ENCODE results near the gene ADIG.
"Not testable (repeated sequence)": the region's sequence is repeated elsewhere in the genome, so short reads cannot be mapped to it uniquely, and the experiment has no call there.

ADIG gene

DNA sequence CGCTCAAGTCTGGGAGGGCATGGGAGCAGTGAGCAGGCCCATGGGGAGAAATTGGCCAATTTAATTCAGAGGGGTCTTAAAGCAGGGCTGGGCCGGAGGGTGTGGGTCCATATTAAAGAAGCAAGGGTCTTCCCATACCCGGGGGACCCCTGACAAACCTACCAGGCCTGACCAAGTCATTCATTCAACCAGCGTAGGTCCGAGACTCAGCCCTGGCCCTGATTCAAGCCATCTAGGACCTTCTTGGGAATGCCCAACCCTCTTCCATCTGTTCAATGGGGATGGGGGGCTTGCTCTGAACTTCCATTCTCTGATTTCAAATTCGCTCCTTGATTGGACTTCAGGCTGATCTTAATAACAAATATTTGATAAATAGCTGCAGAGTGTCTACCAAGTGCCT lies 7.3 kb downstream of the ADIG start:
- DNase-seq (ENCODE audit: low spot score in 2 of 2) (no peak), ATAC-seq (no peak)
- no peak overlapping the region for H3K4me3 Mint-ChIP-seq
- no peaks in the 10 kb centered on the region for H3K36me3 Mint-ChIP-seq
- no peak overlapping the region for H3K27ac Mint-ChIP-seq
- no peaks in the 10 kb centered on the region for H3K4me1 Mint-ChIP-seq
- no peaks in the 10 kb centered on the region for H3K9me3 Mint-ChIP-seq

DNA sequence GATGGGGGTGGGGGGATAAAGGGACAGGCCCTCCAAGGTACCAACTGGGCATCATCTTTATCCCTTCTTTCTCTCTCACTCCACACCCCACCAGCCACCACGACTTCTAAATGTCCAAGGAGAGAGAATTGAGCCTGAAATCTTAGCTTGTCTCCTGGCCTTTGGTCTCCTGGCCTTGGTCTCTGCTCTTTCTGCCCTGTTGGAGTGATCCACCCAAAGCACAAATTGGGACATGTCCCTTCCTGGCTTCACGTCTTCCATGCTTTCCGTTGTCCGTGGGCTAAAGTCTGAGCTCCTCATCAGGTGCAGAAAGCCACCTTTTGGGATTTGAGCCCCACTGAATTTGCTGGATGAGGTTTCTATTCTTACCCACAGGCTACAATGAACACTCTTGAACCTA lies 8.4 kb downstream of the ADIG start:
- Mint-ChIP-seq H3K27ac (no peak overlapping the region), H3K9me3 (no peaks in the 10 kb centered on the region), H3K4me3 (no peak overlapping the region), H3K4me1 (no peaks in the 10 kb centered on the region), H3K36me3 (no peaks in the 10 kb centered on the region)
- no peak for DNase-seq (ENCODE audit: low spot score in 2 of 2)
- no peak for ATAC-seq

DNA sequence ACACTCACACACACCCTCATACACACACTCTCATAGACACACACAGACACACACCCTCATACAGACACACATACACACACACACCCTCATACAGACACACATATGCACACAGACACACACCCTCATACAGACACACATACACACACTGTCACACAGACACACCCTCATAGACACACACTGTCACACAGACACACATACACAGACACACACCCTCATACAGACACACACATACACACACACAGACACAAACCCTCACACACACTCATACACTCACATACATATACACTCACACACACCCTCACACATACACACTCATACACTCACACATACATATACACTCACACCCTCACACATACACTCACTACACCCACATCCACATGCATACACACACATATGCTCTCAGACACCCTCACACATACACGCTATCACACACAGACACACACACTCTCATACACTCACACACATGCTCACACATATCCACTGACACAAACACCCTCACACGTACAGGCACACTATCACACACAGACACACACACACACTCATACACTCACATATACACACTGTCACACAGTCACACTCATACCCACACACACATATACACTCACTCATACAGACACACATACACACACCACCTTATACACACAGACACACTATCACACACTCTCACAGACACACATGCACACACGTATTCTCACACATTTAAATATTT lies 9.1 kb downstream of the ADIG start:
- H3K36me3 Mint-ChIP-seq = no peaks in the 10 kb centered on the region
- no peak for DNase-seq (ENCODE audit: low spot score in 2 of 2)
- H3K27ac Mint-ChIP-seq = no peak overlapping the region
- peak; percentile 28 for ATAC-seq
- H3K4me1 Mint-ChIP-seq = no peaks in the 10 kb centered on the region
- H3K9me3 Mint-ChIP-seq = no peaks in the 10 kb centered on the region
- no peak overlapping the region for H3K4me3 Mint-ChIP-seq

DNA sequence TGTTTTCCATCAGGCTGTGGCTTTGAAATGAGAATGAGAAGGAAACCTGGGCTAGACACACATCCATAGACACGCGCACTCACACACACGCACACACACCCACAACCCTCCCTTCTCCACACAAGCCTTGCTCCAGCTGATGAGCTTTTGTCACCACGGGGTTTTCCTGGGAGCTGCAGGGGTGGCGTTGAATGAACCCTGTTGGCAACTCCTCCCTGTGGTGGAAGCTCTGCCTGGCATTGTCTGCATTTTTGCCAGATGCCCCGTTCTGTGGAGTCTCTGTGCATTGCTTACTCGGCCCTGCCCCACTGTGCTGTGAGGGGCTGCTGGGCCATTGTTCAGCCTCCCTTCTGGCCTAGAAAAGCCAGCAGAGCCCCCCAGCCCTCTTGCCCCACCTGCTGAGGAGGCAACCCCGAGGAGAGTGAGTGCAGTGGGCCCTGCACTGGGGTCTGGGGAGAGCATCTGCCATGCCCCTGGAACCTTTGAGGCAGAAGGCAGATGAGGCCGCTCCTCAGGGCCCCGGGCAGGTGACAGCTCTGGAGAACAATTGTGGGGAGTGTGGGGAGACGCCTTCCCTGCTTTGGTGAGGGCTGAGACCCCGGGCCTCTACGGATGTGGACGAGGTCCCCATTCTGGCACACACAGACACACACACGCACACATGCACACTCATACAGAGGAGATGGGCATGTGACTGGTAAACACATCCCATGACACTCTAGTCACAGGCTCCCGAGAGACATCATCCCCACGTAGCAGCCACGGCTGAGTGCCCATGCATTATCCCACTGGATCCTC lies 9.9 kb downstream of the ADIG start:
- Mint-ChIP-seq H3K9me3 (no peaks in the 10 kb centered on the region), H3K4me3 (no peak overlapping the region), H3K36me3 (no peaks in the 10 kb centered on the region), H3K4me1 (no peaks in the 10 kb centered on the region), H3K27ac (no peak overlapping the region)
- ATAC-seq (peak; percentile 16), DNase-seq (ENCODE audit: low spot score in 2 of 2) (no peak)

DNA sequence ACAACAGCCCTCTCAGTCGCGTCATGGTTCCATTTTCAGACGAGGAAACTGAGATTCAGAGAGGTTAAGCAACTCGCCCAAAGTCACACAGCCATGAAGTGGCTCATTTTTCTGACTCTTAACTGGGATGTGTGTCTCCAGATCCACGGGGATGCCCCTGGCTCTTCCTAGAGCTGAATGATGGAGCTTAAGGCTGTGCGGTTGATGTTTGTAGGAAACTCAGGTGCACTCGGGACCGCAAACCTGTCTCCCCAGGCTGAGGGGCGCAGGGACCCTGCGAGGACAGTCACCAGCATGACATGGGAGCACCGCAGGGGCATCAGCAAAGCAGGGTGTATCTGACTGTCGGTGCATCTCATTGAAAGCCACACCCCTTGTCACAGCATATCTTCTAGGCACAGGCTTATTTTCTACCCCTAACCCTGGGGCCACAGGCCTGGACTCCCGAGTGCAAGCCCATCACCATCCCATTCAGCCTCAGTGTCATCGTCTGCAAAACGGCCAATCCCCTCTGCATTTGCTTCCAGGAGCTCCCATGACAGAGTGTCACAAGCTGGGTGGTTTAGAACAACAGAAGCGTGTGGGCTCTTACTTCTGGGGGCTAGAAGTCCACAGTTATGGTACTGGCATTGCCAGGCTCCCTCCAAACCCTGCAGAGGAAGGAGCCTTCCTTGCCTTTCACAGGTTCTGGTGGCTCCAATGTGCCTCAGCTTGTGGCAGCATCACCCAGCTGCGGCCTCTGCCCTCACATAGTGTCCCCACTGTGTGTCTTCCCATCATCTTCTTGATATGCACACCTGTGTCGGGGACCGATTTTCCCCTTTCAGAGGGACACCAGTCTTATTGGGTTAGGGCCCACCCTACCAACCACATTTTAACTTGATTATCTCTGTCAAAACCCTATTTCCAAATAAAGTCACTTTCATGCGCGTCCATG lies 10.7 kb downstream of the ADIG start:
- Mint-ChIP-seq H3K9me3 (no peaks in the 10 kb centered on the region), H3K36me3 (no peaks in the 10 kb centered on the region), H3K4me3 (no peak overlapping the region), H3K27ac (no peak overlapping the region), H3K4me1 (no peaks in the 10 kb centered on the region)
- no peak for ATAC-seq
- no peak for DNase-seq (ENCODE audit: low spot score in 2 of 2)

DNA sequence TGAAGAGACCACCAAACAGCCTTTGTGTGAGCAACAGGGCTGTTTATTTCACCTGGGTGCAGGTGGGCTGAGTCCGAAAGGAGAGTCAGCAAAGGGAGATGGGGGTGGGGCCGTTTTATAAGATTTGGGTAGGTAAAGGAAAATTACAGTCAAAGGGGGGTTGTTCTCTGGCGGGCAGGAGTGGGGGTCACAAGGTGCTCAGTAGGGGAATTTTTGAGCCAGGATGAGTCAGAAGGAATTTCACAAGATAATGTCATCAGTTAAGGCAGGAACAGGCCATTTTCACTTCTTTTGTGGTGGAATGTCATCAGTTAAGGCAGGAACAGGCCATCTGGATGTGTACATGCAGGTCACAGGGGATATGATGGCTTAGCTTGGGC lies 11.4 kb downstream of the ADIG start:
- H3K4me3 Mint-ChIP-seq; ATAC-seq; H3K4me1 Mint-ChIP-seq; H3K36me3 Mint-ChIP-seq; DNase-seq (ENCODE audit: low spot score in 2 of 2); H3K27ac Mint-ChIP-seq; H3K9me3 Mint-ChIP-seq: not testable (repeated sequence)

DNA sequence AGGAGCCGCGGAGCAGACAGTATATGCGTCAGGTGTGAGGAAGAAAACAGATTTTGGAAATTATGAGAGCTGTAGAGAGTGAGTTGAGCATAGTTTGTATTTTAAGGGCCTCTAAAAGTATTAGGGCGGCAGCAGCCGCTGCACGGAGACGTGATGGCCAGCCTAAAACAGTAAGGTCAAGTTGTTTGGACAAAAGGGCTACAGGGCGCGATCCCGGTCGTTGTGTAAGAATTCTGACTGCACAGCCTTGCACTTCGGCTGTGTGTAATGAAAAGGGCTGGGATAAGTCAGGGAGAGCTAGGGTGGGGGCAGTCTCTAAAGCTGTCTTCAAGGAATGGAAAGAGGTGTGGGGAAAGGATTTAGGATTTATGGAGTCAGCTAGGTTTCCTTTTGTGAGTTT lies 13.3 kb downstream of the ADIG start:
- not testable (repeated sequence) for DNase-seq (ENCODE audit: low spot score in 2 of 2); H3K4me1 Mint-ChIP-seq; H3K9me3 Mint-ChIP-seq; H3K27ac Mint-ChIP-seq; ATAC-seq; H3K36me3 Mint-ChIP-seq; H3K4me3 Mint-ChIP-seq

DNA sequence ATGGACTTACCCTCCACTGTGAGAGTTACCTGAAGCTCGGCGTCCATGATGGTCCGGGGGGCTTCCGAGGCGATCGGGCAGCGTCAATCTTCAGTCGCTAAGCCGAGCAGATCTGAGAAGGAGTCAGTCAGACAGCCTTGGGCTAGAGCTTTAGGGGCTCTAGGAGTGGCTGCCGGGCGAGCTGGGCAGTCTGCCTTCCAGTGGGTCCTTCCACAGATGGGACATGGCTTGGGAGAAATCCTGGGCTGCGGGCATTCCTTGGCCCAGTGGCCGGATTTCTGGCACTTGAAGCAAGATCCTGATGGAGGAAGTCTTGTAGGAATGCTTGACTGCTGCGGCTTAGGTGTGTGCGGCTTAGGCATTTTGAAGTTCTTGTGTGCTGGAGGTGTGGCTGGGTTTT lies 14.9 kb downstream of the ADIG start:
- not testable (repeated sequence) for ATAC-seq; H3K9me3 Mint-ChIP-seq; H3K4me3 Mint-ChIP-seq; H3K27ac Mint-ChIP-seq; H3K4me1 Mint-ChIP-seq; DNase-seq (ENCODE audit: low spot score in 2 of 2); H3K36me3 Mint-ChIP-seq

DNA sequence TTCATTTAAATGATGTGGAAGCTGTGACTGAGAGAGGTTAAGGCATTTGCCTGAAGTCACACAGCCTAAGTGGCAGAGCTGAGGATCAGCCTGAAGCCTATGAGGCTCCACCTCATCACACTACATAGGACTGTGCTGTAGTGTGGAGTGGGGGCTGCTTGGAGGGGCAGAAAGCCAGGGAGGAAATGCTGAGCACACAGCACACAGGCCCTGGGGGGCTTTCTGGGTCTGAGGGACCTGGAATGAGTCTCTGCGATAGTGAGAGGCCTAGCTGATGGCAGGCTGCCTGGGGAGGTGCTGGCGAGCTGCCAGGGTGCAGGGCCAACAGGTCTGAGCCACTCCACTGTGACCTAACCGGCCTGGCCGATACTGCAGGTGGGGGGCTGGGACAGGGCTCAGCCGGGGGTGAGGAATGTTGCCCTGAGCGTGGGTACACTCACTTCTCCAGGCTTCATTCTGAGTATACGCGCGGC lies 18.4 kb downstream of the ADIG start:
- ATAC-seq = peak; percentile 13
- Mint-ChIP-seq H3K4me1 (peaks cover 7% of the 10 kb centered on the region), H3K36me3 (no peaks in the 10 kb centered on the region), H3K27ac (no peak overlapping the region), H3K4me3 (no peak overlapping the region), H3K9me3 (no peaks in the 10 kb centered on the region)
- DNase-seq (ENCODE audit: low spot score in 2 of 2) = no peak

DNA sequence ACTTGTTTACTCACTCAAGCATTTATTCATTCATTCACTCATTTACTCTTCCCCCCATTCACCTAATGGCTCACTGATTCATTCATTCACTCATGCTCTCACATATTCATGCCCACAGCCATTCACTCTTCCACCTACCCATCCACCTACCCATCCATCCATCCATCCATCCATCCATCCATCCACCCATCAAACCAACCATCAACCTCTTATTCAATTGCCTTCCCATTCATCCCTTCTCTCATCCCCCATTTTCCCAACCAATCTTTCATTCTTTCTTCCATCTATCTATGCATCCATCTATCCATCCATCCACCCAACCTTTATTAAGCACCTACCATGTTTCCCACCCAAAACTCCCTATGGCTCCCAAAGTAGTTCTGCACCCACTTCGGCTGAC lies 19.1 kb downstream of the ADIG start:
- no peak overlapping the region for H3K27ac Mint-ChIP-seq
- no peaks in the 10 kb centered on the region for H3K9me3 Mint-ChIP-seq
- no peak for DNase-seq (ENCODE audit: low spot score in 2 of 2)
- H3K36me3 Mint-ChIP-seq = no peaks in the 10 kb centered on the region
- no peak overlapping the region for H3K4me3 Mint-ChIP-seq
- ATAC-seq = no peak
- peaks cover 7% of the 10 kb centered on the region for H3K4me1 Mint-ChIP-seq

DNA sequence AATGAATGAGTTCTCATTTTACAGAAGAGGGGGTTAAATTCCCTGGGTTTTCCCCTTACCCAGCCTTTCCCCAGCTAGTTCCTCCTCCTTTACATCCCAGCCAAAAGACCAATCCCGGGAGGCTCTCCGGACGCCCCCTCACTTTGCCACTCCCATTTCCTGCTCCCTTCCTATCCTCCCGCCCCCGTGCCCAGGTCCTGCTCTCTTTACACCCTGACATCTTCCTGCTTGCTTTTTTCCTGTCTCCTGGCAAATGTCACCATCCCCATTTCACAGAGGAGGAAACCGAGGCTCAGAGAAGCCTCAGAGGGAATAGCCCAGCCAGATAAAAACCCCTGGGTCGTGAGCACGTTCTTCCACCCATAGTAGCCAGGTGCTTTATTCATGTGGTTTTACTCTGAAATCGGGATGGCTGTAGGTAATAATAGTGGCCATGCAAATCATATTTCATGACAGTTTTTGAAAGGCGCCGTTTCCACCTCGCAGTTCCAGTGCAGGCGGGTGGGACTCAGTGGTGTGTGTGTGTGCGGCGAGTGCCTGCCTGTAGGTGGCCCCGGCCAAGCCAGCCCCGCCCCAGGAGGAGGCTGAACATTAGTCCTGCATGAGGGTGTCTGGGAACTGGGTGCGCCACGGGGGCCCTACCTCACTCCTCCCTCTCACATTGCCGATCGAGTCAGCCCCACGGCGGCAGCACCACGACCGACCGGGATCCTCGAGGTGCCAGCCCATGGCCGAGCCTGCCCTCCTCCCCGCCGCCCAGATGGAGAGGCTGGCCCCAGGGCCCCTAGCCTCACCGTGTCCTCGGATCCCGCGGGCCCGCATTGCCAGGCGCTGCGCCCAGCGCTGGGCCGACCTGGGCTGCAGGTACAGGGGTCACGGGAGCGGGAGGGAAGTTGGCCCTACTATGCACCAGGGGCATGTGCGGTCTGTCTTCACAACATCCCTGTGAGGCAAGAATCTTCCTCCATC lies 20.5 kb downstream of the ADIG start, which contains the start of gene ARHGAP40:
ARHGAP40 (plus strand) TSS at position 594 of the 969 bp plus-strand sequence.
- DNase-seq (ENCODE audit: low spot score in 2 of 2) = no peak

DNA sequence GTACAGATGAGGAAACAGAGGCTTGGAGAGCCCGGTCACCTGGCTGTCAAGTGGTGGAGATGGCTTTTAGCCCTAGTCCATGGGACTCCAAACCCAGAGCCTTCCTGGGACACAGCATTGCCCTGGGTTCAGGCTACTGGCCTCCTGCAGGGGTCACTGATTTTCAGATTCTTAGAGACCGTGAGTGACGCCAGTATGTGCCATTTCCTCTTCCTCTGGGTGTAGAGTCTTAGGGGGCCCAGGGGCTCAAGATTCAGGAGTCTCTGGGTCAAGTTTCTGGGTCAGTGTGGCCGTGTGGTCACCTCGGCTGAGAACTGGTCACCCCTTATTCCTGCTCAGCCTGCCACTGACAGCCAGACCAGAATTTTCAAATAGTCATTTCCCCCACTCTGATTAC lies 21.2 kb downstream of the ADIG start:
- peak overlapping the region; percentile 32 for H3K4me3 Mint-ChIP-seq
- no peaks in the 10 kb centered on the region for H3K36me3 Mint-ChIP-seq
- DNase-seq (ENCODE audit: low spot score in 2 of 2) = no peak
- H3K4me1 Mint-ChIP-seq = peaks cover 7% of the 10 kb centered on the region
- H3K9me3 Mint-ChIP-seq = no peaks in the 10 kb centered on the region
- no peak for ATAC-seq
- no peak overlapping the region for H3K27ac Mint-ChIP-seq

More for the DNA sequence above, 20.5 kb downstream of the ADIG start, which contains the start of gene ARHGAP40:
- ATAC-seq = peak; percentile 81
- Mint-ChIP-seq H3K4me1 (peaks cover 7% of the 10 kb centered on the region), H3K36me3 (no peaks in the 10 kb centered on the region), H3K4me3 (peak within 1 kb of the TSS; percentile 32), H3K9me3 (no peaks in the 10 kb centered on the region), H3K27ac (no peak within 1 kb of the TSS)

DNA sequence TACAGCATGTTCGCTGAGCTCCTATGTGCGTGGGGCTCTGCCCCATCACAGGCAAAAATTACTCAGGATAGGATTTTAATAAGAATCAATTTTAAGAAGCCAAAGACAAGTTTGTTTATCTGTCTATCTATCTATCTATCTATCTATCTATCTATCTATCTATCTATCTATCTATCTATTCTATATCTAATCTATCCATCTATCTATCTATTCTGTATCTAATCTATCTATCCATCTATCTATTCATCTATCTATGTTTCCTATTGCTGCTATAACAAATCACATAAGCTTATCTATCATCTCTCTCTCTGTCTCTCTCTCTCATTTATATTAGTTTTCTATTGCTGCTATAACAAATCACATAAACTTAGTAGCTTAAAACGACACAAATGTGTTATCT lies 22.3 kb downstream of the ADIG start:
- Mint-ChIP-seq H3K4me3 (no peak overlapping the region), H3K9me3 (no peaks in the 10 kb centered on the region), H3K27ac (no peak overlapping the region), H3K4me1 (peaks cover 7% of the 10 kb centered on the region), H3K36me3 (no peaks in the 10 kb centered on the region)
- ATAC-seq = no peak
- no peak for DNase-seq (ENCODE audit: low spot score in 2 of 2)

DNA sequence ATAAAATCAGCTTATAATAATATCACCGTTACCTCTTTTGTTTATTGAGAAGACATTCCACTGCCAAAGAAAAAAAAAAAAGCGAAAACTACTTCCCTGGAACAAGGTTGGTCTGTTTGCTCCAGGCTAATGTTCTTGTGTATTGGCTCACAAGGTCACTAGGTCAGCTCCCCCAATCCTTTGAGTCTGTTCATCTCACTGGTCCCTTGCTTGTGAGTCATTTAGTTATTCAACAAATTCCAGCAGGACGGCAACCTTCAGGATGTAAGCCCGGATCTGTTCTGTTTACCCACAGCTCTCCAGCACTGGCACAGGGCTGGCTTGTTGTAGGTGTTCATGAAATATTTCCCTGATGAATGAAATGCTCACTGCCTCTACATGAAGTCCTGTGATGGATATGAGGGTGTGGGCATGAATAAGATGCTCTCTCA lies 23.9 kb downstream of the ADIG start:
- H3K9me3 Mint-ChIP-seq = no peaks in the 10 kb centered on the region
- H3K36me3 Mint-ChIP-seq = no peaks in the 10 kb centered on the region
- peaks cover 7% of the 10 kb centered on the region for H3K4me1 Mint-ChIP-seq
- ATAC-seq (no peak), DNase-seq (ENCODE audit: low spot score in 2 of 2) (no peak)
- no peak overlapping the region for H3K27ac Mint-ChIP-seq
- no peak overlapping the region for H3K4me3 Mint-ChIP-seq

All from stimulated activated effector memory CD8-positive, alpha-beta T cell treated with anti-CD3 and anti-CD28 coated beads, Interleukin-12 subunit alpha, Interleukin-12 subunit beta, amount 100 ng/mL, for 72 hours (primary cell).